A549 (cell line): ENCODE data around the gene ETFDH. TPM values are rescaled to one million over a fixed set of nuclear protein-coding genes. Genes with fewer than 3 reads are reported as not detected.
"Not testable (repeated sequence)": the region's sequence is repeated elsewhere in the genome, so short reads cannot be mapped to it uniquely, and the experiment has no call there.

Experiments used
- ATAC-seq, 2 experiments: fragments of 200-7000 bp in 1 of 2; fragments of >200 bp in 1 of 2; cut with Nextera tagmentation in 1 of 2; cut with Tn5 transposase in 1 of 2; 3 replicates each; pipeline versions ENCODE4 v1.8.0 to v1.9.1; 2018 to 2020; ENCODE audit warnings: mild to moderate bottlenecking in 1 of 2, moderate library complexity in 1 of 2
- CTCF ChIA-PET: fragments of 300-600 bp; sonication (Branson Sonifier 250); formaldehyde crosslinking; extraction: SDS; loops from one replicate; lab custom pipeline; 2021; ENCODE audit warnings: antibody characterized with exemption, inconsistent platforms; lab: Yijun Ruan, JAX
- POLR2A ChIA-PET: fragments of 350-600 bp; formaldehyde crosslinking; extraction: SDS; loops from one replicate; lab custom pipeline; 2021; ENCODE audit warnings: antibody characterized with exemption, inconsistent platforms; lab: Yijun Ruan, JAX
- DNase-seq, 2 experiments: peaks; one replicate each; pipeline versions ENCODE4 v3.0.0 to v3.0.0-alpha.2; 2011 to 2016; ENCODE audit warnings: low read depth in 1 of 2, low spot score in 1 of 2
- FAIRE-seq: peaks from 2 replicates; lab custom pipeline; 2011; peaks lifted over from hg19 to GRCh38; lab: Jason Lieb, UNC
- H3K27ac ChIP-seq, 2 experiments: fragments of >200 bp; sonication (Bioruptor Twin); formaldehyde crosslinking; 3 replicates each; pipeline ENCODE4 v1.5.1; 2016 to 2017
- H3K4me1 ChIP-seq: fragments of >200 bp; sonication (Bioruptor Twin); formaldehyde crosslinking; 3 replicates; pipeline ENCODE4 v1.6.1; 2016
- H3K4me2 ChIP-seq: fragments of >200 bp; sonication (Bioruptor Twin); formaldehyde crosslinking; 3 replicates; pipeline ENCODE4 v1.6.1; 2016
- H3K4me3 ChIP-seq: fragments of >200 bp; sonication (Bioruptor Twin); formaldehyde crosslinking; 3 replicates; pipeline ENCODE4 v1.5.1; 2016
- H3K9me3 ChIP-seq: fragments of >200 bp; sonication (Bioruptor Twin); formaldehyde crosslinking; 3 replicates; pipeline ENCODE4 v1.6.1; 2016
- CHD4 ChIP-seq: fragments of 200-600 bp; sonication (generic); IDR thresholded peaks from 2 replicates; pipeline ENCODE4 v1.6.1; 2016; ENCODE audit warnings: antibody characterized with exemption, mild to moderate bottlenecking, borderline replicate concordance
- HEYL ChIP-seq: fragments of 250-450 bp; sonication (Bioruptor Pico); IDR thresholded peaks from 2 replicates; pipeline ENCODE4 v1.8.0; 2021; ENCODE audit warnings: mild to moderate bottlenecking, moderate library complexity
- JUNB ChIP-seq: fragments of >200 bp; sonication (Bioruptor Twin); formaldehyde crosslinking; IDR thresholded peaks from 2 replicates; pipeline ENCODE4 v1.6.1; 2016
- KDM5A ChIP-seq: fragments of 200-600 bp; sonication (generic); IDR thresholded peaks from 2 replicates; pipeline ENCODE4 v1.6.1; 2016; ENCODE audit warnings: antibody characterized with exemption, mild to moderate bottlenecking
- NFE2L2 ChIP-seq: fragments of 150-350 bp; conservative IDR thresholded peaks from 2 replicates; pipeline ENCODE4 v1.6.1; 2014; ENCODE audit warnings: low read length
- NPAS2 ChIP-seq: fragments of 250-450 bp; sonication (Bioruptor Pico); IDR thresholded peaks from 2 replicates; pipeline ENCODE4 v1.8.0; 2022; ENCODE audit warnings: mild to moderate bottlenecking, moderate library complexity, borderline replicate concordance
- POLR2AphosphoS2 ChIP-seq: conservative IDR thresholded peaks from 2 replicates; pipeline ENCODE4 v1.6.1; 2012; ENCODE audit warnings: low read length, improper control_type of control experiment, inconsistent platforms
- RAD21 ChIP-seq, 2 experiments: fragments of >200 bp in 1 of 2; sonication (Bioruptor Twin) in 1 of 2; formaldehyde crosslinking in 1 of 2; IDR thresholded peaks in 1 of 2; conservative IDR thresholded peaks in 1 of 2; 2 replicates in 1 of 2; 3 replicates in 1 of 2; pipeline ENCODE4 v1.6.1; 2012 to 2018; ENCODE audit warnings: inconsistent platforms in 1 of 2
- RFX5 ChIP-seq: fragments of 450-650 bp; IDR thresholded peaks from 2 replicates; pipeline ENCODE4 v1.7.1; 2014; ENCODE audit warnings: antibody characterized with exemption, mild to moderate bottlenecking, moderate library complexity
- RNF2 ChIP-seq: fragments of 200-600 bp; sonication (generic); IDR thresholded peaks from 2 replicates; pipeline ENCODE4 v1.6.1; 2016; ENCODE audit warnings: low read depth, mild to moderate bottlenecking, antibody characterized with exemption, moderate library complexity, borderline replicate concordance
- SMC3 ChIP-seq: fragments of >200 bp; sonication (Bioruptor Twin); formaldehyde crosslinking; IDR thresholded peaks from 3 replicates; pipeline ENCODE4 v1.6.1; 2018; ENCODE audit warnings: inconsistent platforms
- SREBF2 ChIP-seq: fragments of 450-650 bp; IDR thresholded peaks from 2 replicates; pipeline ENCODE4 v1.6.1; 2014; ENCODE audit warnings: mild to moderate bottlenecking, moderate library complexity
- TFCP2L1 ChIP-seq: fragments of 250-450 bp; sonication (Bioruptor Pico); IDR thresholded peaks from 2 replicates; pipeline ENCODE4 v1.5.0; 2021; ENCODE audit warnings: mild to moderate bottlenecking
- ZNF302 ChIP-seq: fragments of 250-450 bp; sonication (Bioruptor Pico); IDR thresholded peaks from 2 replicates; pipeline ENCODE4 v1.9.0; 2021; ENCODE audit warnings: inconsistent platforms, mild to moderate bottlenecking, moderate library complexity
- WGBS: methylation state at CpG from one replicate; pipeline ENCODE4 v1.1.6; 2017; ENCODE audit errors: missing lambda C conversion rate; 5-methylcytosine and 5-hydroxymethylcytosine counted together
- polyA plus RNA-seq, 4 experiments: library from polyadenylated mRNA; depleted of rRNA in 3 of 4; stranded (reverse); fragments of >200 nt; fragmentation: RNase III in 1 of 4; extraction: RNeasy Plus Mini Kit Qiagen cat#74134 plus additional on column Dnase treatment in 1 of 4; gene quantifications; 2 replicates in 3 of 4; 3 replicates in 1 of 4; pipeline ENCODE4 v1.2.3, GENCODE V29; 2011 to 2017
- TF ChIP-seq, protein P1 (sequence below): fragments of 450-650 bp; IDR thresholded peaks from 2 replicates; pipeline ENCODE4 v1.6.1; 2014; ENCODE audit warnings: antibody characterized with exemption
- TF ChIP-seq, protein P2 (sequence below): fragments of >200 bp; sonication (Bioruptor Twin); formaldehyde crosslinking; IDR thresholded peaks from 3 replicates; pipeline ENCODE4 v1.5.1; 2016
- TF ChIP-seq, protein P3 (sequence below): fragments of >200 bp; sonication (Bioruptor Twin); formaldehyde crosslinking; IDR thresholded peaks from 2 replicates; pipeline ENCODE4 v1.6.1; 2016
- TF ChIP-seq, protein P4 (sequence below): IDR thresholded peaks from 2 replicates; pipeline ENCODE4 v1.6.1; 2012
- TF ChIP-seq, protein P5 (sequence below): fragments of 250-450 bp; sonication (Bioruptor Pico); IDR thresholded peaks from 2 replicates; pipeline ENCODE4 v1.5.0; 2020; ENCODE audit warnings: low read depth, mild to moderate bottlenecking, moderate library complexity
- TF ChIP-seq, protein P6 (sequence below): IDR thresholded peaks from 2 replicates; pipeline ENCODE4 v1.6.1; 2012; ENCODE audit warnings: low read depth, borderline replicate concordance

Gene ETFDH
- polyA plus RNA-seq, 2 of the 4 experiments (the other 2 are of a cell fraction) = 6.7 to 15.7 TPM

DNA sequence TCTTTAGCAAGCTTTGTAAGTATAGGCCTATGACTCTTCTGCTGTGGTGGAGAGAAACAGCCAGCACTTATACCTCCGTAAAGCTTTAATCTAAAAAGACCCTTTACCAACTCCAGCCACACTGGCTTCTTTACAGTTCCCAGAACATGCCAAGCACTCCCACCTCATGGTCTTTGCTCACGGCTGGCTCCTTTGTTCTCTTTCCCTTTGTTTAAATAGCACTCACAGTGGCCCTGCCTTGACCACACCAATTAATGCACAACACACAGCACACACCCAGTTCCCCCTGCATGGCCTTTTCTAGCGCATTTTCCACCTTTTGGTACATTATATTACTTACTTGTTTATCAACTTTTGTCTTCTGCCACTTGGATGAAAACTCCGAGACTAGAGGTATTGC, 32.2 kb downstream of the ETFDH start:
- Histone ChIP-seq H3K27ac (no peak overlapping the region), H3K4me1 (no peaks in the 10 kb centered on the region), H3K4me3 (no peak overlapping the region), H3K9me3 (no peaks in the 10 kb centered on the region), H3K4me2 (no peak overlapping the region)
- TF ChIP-seq, protein P1, sequence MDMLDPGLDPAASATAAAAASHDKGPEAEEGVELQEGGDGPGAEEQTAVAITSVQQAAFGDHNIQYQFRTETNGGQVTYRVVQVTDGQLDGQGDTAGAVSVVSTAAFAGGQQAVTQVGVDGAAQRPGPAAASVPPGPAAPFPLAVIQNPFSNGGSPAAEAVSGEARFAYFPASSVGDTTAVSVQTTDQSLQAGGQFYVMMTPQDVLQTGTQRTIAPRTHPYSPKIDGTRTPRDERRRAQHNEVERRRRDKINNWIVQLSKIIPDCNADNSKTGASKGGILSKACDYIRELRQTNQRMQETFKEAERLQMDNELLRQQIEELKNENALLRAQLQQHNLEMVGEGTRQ = no peak
- TF ChIP-seq KDM5A = no peak
- no peak for TF ChIP-seq TFCP2L1
- TF ChIP-seq, protein P2, sequence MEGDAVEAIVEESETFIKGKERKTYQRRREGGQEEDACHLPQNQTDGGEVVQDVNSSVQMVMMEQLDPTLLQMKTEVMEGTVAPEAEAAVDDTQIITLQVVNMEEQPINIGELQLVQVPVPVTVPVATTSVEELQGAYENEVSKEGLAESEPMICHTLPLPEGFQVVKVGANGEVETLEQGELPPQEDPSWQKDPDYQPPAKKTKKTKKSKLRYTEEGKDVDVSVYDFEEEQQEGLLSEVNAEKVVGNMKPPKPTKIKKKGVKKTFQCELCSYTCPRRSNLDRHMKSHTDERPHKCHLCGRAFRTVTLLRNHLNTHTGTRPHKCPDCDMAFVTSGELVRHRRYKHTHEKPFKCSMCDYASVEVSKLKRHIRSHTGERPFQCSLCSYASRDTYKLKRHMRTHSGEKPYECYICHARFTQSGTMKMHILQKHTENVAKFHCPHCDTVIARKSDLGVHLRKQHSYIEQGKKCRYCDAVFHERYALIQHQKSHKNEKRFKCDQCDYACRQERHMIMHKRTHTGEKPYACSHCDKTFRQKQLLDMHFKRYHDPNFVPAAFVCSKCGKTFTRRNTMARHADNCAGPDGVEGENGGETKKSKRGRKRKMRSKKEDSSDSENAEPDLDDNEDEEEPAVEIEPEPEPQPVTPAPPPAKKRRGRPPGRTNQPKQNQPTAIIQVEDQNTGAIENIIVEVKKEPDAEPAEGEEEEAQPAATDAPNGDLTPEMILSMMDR = no peak
- TF ChIP-seq SREBF2 = no peak
- TF ChIP-seq NFE2L2 = no peak
- TF ChIP-seq ZNF302 (CRISPR knock-in tag) = no peak
- TF ChIP-seq NPAS2 (CRISPR knock-in tag) = no peak
- ChIA-PET CTCF (no interaction called here), POLR2A (no interaction called here)
- ATAC-seq (no peak), DNase-seq (no peak), FAIRE-seq (no peak)
- 96% methylated on average over 4 of the region's 4 CpGs for WGBS

DNA sequence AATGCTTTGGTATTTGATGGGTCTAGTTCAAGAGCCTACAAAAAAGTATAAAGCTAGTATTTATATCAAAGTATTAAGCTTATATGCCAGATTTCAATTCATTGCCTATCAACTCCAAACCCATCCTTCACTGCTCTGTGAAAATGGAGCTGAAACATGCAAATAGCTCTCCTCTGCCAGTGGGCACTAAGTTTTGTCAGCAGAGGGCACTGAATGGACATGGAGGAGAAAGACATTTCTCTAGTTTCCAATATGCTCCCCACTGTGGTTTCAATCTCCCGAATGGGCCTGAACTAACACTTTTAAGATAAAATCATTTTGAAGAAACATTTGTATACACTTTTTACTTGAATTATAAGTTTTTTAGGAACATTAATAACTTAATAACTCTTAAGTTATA, 38.7 kb downstream of the ETFDH start:
- ATAC-seq = peak; percentile 49 to 50; a peak in 1 of 6 replicates
- POLR2A ChIA-PET = no interaction called here
- WGBS = 82% methylated on average over 1 of the region's 1 CpG
- Histone ChIP-seq H3K27ac (no peak overlapping the region), H3K9me3 (no peaks in the 10 kb centered on the region), H3K4me2 (no peak overlapping the region), H3K4me1 (no peaks in the 10 kb centered on the region), H3K4me3 (no peak overlapping the region)
- peak; percentile 21 to 41; a peak in 2 of 5 replicates for TF ChIP-seq RAD21 (conservative IDR thresholded peaks at IDR 0.05 in 1 of 2, IDR thresholded peaks at IDR 0.05 in 1 of 2)
- no peak for TF ChIP-seq RNF2
- TF ChIP-seq, protein P3, sequence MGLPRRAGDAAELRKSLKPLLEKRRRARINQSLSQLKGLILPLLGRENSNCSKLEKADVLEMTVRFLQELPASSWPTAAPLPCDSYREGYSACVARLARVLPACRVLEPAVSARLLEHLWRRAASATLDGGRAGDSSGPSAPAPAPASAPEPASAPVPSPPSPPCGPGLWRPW = no peak
- no peak for TF ChIP-seq NPAS2 (CRISPR knock-in tag)
- TF ChIP-seq ZNF302 (CRISPR knock-in tag) = no peak
- TF ChIP-seq, protein P4, sequence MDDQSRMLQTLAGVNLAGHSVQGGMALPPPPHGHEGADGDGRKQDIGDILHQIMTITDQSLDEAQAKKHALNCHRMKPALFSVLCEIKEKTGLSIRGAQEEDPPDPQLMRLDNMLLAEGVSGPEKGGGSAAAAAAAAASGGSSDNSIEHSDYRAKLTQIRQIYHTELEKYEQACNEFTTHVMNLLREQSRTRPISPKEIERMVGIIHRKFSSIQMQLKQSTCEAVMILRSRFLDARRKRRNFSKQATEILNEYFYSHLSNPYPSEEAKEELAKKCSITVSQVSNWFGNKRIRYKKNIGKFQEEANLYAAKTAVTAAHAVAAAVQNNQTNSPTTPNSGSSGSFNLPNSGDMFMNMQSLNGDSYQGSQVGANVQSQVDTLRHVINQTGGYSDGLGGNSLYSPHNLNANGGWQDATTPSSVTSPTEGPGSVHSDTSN = no peak
- TF ChIP-seq HEYL (CRISPR knock-in tag) = no peak
- TF ChIP-seq RFX5 = no peak
- peak in 1 of 2 experiments; percentile 11 for DNase-seq
- CTCF ChIA-PET = interaction anchor here (0.6 to 1.1 kb wide), 5 partner anchors 9 to 622 kb away, joined by 3 to 4 read pairs (median 3); no protein-coding TSS in a partner anchor
- FAIRE-seq = no peak

DNA sequence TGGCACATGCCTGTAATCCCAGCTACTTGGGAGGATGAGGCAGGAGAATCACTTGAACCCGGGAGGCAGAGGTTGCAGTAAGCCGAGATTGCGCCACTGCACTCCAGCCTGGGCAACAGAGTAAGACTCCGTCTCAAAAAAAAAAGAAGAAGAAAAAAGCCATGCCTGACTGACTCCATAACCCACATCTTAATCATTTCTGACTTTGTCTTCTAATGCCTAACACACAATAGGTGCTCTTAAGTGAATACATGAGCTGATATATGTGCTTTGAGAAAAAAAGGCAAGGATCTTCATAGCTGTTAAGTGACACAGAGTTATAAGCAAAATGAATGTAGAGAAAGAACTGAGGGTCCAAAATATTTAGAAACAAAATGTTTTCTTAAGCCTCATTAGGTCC, 40.5 kb downstream of the ETFDH start:
- H3K4me3 ChIP-seq, H3K9me3 ChIP-seq, H3K27ac ChIP-seq, DNase-seq, FAIRE-seq, H3K4me2 ChIP-seq, ATAC-seq, POLR2A ChIA-PET, H3K4me1 ChIP-seq, CTCF ChIA-PET: not testable (repeated sequence)
- WGBS = 96% methylated on average over 4 of the region's 4 CpGs

DNA sequence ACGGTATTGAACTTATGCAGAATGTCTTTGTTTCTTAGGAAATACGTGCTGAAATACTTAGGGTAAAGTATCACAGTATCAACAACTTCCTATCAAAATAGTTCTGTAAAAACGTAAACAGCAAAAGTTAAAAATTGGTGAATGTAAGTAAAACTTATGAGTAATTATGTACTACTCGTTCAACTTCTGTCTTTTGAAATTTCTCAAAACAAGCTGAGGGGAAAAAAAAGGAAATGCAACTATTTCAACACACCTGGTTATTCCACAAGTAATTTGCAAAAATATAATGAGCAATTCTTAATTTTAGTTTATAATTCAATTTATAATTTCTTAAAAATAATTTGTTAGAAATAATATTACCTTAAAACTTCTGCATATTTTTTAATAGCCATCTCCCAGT, 42.8 kb downstream of the ETFDH start:
- Histone ChIP-seq H3K4me3 (no peak overlapping the region), H3K27ac (no peak overlapping the region), H3K4me1 (no peaks in the 10 kb centered on the region), H3K4me2 (no peak overlapping the region), H3K9me3 (no peaks in the 10 kb centered on the region)
- POLR2A ChIA-PET = no interaction called here
- no peak for ATAC-seq
- CTCF ChIA-PET = interaction anchor here (0.6 kb wide), 1 partner anchor 467 kb away, joined by 4 read pairs; no protein-coding TSS in a partner anchor
- FAIRE-seq = no peak
- TF ChIP-seq SMC3 = no peak
- TF ChIP-seq, protein P5, sequence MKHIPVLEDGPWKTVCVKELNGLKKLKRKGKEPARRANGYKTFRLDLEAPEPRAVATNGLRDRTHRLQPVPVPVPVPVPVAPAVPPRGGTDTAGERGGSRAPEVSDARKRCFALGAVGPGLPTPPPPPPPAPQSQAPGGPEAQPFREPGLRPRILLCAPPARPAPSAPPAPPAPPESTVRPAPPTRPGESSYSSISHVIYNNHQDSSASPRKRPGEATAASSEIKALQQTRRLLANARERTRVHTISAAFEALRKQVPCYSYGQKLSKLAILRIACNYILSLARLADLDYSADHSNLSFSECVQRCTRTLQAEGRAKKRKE (CRISPR knock-in tag) = no peak
- no peak for TF ChIP-seq RNF2
- TF ChIP-seq, protein P6, sequence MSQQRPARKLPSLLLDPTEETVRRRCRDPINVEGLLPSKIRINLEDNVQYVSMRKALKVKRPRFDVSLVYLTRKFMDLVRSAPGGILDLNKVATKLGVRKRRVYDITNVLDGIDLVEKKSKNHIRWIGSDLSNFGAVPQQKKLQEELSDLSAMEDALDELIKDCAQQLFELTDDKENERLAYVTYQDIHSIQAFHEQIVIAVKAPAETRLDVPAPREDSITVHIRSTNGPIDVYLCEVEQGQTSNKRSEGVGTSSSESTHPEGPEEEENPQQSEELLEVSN = no peak
- TF ChIP-seq ZNF302 (CRISPR knock-in tag) = no peak
- TF ChIP-seq CHD4 = no peak
- TF ChIP-seq, protein P4 = no peak
- TF ChIP-seq RFX5 = no peak
- no peak for TF ChIP-seq JUNB
- no peak for TF ChIP-seq POLR2AphosphoS2
- 90% methylated on average over 4 of the region's 4 CpGs for WGBS
- no peak for DNase-seq
